ENCODE measurements around the gene ATP6V0E1. TPM values are rescaled to one million over a fixed set of nuclear protein-coding genes. Genes with fewer than 3 reads are reported as not detected.

The ATP6V0E1 gene
- total RNA-seq, 1 donor from 2014 or later = 261 TPM

- no peaks in the 10 kb centered on the region for H3K9me3 Mint-ChIP-seq (ENCODE audit: unreplicated experiment)
- no peak overlapping the region for H3K4me3 Mint-ChIP-seq (ENCODE audit: unreplicated experiment)
- no peak for DNase-seq (ENCODE audit: extremely low spot score, unreplicated experiment)
- H3K27me3 Mint-ChIP-seq (ENCODE audit: unreplicated experiment) = no peaks in the 10 kb centered on the region
- peaks cover 25% of the 10 kb centered on the region for H3K36me3 Mint-ChIP-seq (ENCODE audit: unreplicated experiment)
- peaks cover 18% of the 10 kb centered on the region for H3K4me1 Mint-ChIP-seq (ENCODE audit: unreplicated experiment)
- no peak overlapping the region for H3K27ac Mint-ChIP-seq (ENCODE audit: unreplicated experiment)
- TF ChIP-seq CTCF (IDR thresholded peaks at IDR 0.05) = no peak
Measured at GRCh38 chr5:172940268-172941066, 43.1 kb upstream of the ATP6V0E1 start.

GRCh38 chr5:172941067-172941516 lies 42.5 kb upstream of the ATP6V0E1 start:
- no peaks in the 10 kb centered on the region for H3K9me3 Mint-ChIP-seq (ENCODE audit: unreplicated experiment)
- peaks cover 18% of the 10 kb centered on the region for H3K4me1 Mint-ChIP-seq (ENCODE audit: unreplicated experiment)
- DNase-seq (ENCODE audit: extremely low spot score, unreplicated experiment) = no peak
- TF ChIP-seq CTCF (IDR thresholded peaks at IDR 0.05) = no peak
- H3K27ac Mint-ChIP-seq (ENCODE audit: unreplicated experiment) = no peak overlapping the region
- H3K27me3 Mint-ChIP-seq (ENCODE audit: unreplicated experiment) = no peaks in the 10 kb centered on the region
- H3K36me3 Mint-ChIP-seq (ENCODE audit: unreplicated experiment) = peaks cover 21% of the 10 kb centered on the region
- no peak overlapping the region for H3K4me3 Mint-ChIP-seq (ENCODE audit: unreplicated experiment)

- no peaks in the 10 kb centered on the region for H3K27me3 Mint-ChIP-seq (ENCODE audit: unreplicated experiment)
- H3K9me3 Mint-ChIP-seq (ENCODE audit: unreplicated experiment) = no peaks in the 10 kb centered on the region
- peaks cover 15% of the 10 kb centered on the region for H3K36me3 Mint-ChIP-seq (ENCODE audit: unreplicated experiment)
- H3K4me1 Mint-ChIP-seq (ENCODE audit: unreplicated experiment) = peaks cover 18% of the 10 kb centered on the region
- no peak overlapping the region for H3K4me3 Mint-ChIP-seq (ENCODE audit: unreplicated experiment)
- H3K27ac Mint-ChIP-seq (ENCODE audit: unreplicated experiment) = no peak overlapping the region
- TF ChIP-seq CTCF (IDR thresholded peaks at IDR 0.05) = no peak
- DNase-seq (ENCODE audit: extremely low spot score, unreplicated experiment) = no peak
Measured at GRCh38 chr5:172942556-172942955, 41.0 kb upstream of the ATP6V0E1 start.

GRCh38 chr5:172943283-172943841 lies 40.2 kb upstream of the ATP6V0E1 start:
- Mint-ChIP-seq H3K27me3 (ENCODE audit: unreplicated experiment) (no peaks in the 10 kb centered on the region), H3K27ac (ENCODE audit: unreplicated experiment) (peak overlapping the region; percentile 38), H3K4me1 (ENCODE audit: unreplicated experiment) (peaks cover 18% of the 10 kb centered on the region), H3K4me3 (ENCODE audit: unreplicated experiment) (no peak overlapping the region), H3K9me3 (ENCODE audit: unreplicated experiment) (no peaks in the 10 kb centered on the region), H3K36me3 (ENCODE audit: unreplicated experiment) (peaks cover 14% of the 10 kb centered on the region)
- no peak for TF ChIP-seq CTCF (IDR thresholded peaks at IDR 0.05)
- DNase-seq (ENCODE audit: extremely low spot score, unreplicated experiment) = no peak

GRCh38 chr5:172943906-172944305 lies 39.7 kb upstream of the ATP6V0E1 start:
- H3K27me3 Mint-ChIP-seq (ENCODE audit: unreplicated experiment) = no peaks in the 10 kb centered on the region

More at GRCh38 chr5:172943906-172944305, 39.7 kb upstream of the ATP6V0E1 start:
- Mint-ChIP-seq H3K4me3 (ENCODE audit: unreplicated experiment) (no peak overlapping the region), H3K36me3 (ENCODE audit: unreplicated experiment) (peaks cover 14% of the 10 kb centered on the region), H3K9me3 (ENCODE audit: unreplicated experiment) (no peaks in the 10 kb centered on the region), H3K4me1 (ENCODE audit: unreplicated experiment) (peaks cover 18% of the 10 kb centered on the region), H3K27ac (ENCODE audit: unreplicated experiment) (no peak overlapping the region)
- TF ChIP-seq CTCF (IDR thresholded peaks at IDR 0.05) = no peak
- no peak for DNase-seq (ENCODE audit: extremely low spot score, unreplicated experiment)
